Measurements from ENCODE around the gene RAB3A. TPM values are rescaled to one million over a fixed set of nuclear protein-coding genes. Genes with fewer than 3 reads are reported as not detected.
A peak's percentile ranks its signal among the peaks of the same experiment; 100 is the strongest.

RAB3A gene
- total and polyA plus RNA-seq, 9 donors = 1.5 to 5.4 (median 3.7) TPM

- DNase-seq = peak; percentile 61
- peaks cover 21% of the 10 kb centered on the region for H3K27me3 ChIP-seq (ENCODE audit: control insufficient read depth, insufficient read depth, low read length)
- peaks cover 48% of the 10 kb centered on the region for H3K36me3 ChIP-seq (ENCODE audit: control insufficient read depth, insufficient read depth, low read length)
- peaks cover 15% of the 10 kb centered on the region for H3K4me1 ChIP-seq (ENCODE audit: control insufficient read depth, insufficient read depth, low read length)
- WGBS (ENCODE audit: insufficient coverage) = 64% methylated on average over 9 of the region's 16 CpGs
- H3K9me3 ChIP-seq (replicated peaks; ENCODE audit: control insufficient read depth, low read depth, low read length) = no peaks in the 10 kb centered on the region
- no peak overlapping the region for H3K4me3 ChIP-seq (ENCODE audit: low read length)
- H3K27ac ChIP-seq (ENCODE audit: low read length) = peak overlapping the region; percentile 31
These were observed 33.1 kb downstream of the RAB3A start for GRCh38 chr19:18170714-18171255.

- Histone ChIP-seq H3K27ac (ENCODE audit: low read length) (no peak overlapping the region), H3K4me3 (ENCODE audit: low read length) (no peak overlapping the region), H3K27me3 (ENCODE audit: control insufficient read depth, insufficient read depth, low read length) (peaks cover 3% of the 10 kb centered on the region), H3K9me3 (replicated peaks; ENCODE audit: control insufficient read depth, low read depth, low read length) (no peaks in the 10 kb centered on the region), H3K4me1 (ENCODE audit: control insufficient read depth, insufficient read depth, low read length) (peaks cover 9% of the 10 kb centered on the region), H3K36me3 (ENCODE audit: control insufficient read depth, insufficient read depth, low read length) (peaks cover 56% of the 10 kb centered on the region)
- DNase-seq = no peak
- 94% methylated on average over 64 of the region's 66 CpGs for WGBS (ENCODE audit: insufficient coverage)
These were observed 35.0 kb downstream of the RAB3A start for GRCh38 chr19:18168673-18169381.

GRCh38 chr19:18167975-18168645 is 35.7 kb downstream of the RAB3A start:
- Histone ChIP-seq H3K9me3 (replicated peaks; ENCODE audit: control insufficient read depth, low read depth, low read length) (no peaks in the 10 kb centered on the region), H3K27me3 (ENCODE audit: control insufficient read depth, insufficient read depth, low read length) (peaks cover 2% of the 10 kb centered on the region), H3K27ac (ENCODE audit: low read length) (no peak overlapping the region), H3K4me1 (ENCODE audit: control insufficient read depth, insufficient read depth, low read length) (peaks cover 2% of the 10 kb centered on the region), H3K4me3 (ENCODE audit: low read length) (no peak overlapping the region), H3K36me3 (ENCODE audit: control insufficient read depth, insufficient read depth, low read length) (peaks cover 61% of the 10 kb centered on the region)
- WGBS (ENCODE audit: insufficient coverage) = 75% methylated on average over 8 of the region's 14 CpGs
- peak; percentile 33 for DNase-seq

- no peak overlapping the region for H3K4me3 ChIP-seq (ENCODE audit: low read length)
- H3K4me1 ChIP-seq (ENCODE audit: control insufficient read depth, insufficient read depth, low read length) = peaks cover 2% of the 10 kb centered on the region
- H3K36me3 ChIP-seq (ENCODE audit: control insufficient read depth, insufficient read depth, low read length) = peaks cover 72% of the 10 kb centered on the region
- H3K27ac ChIP-seq (ENCODE audit: low read length) = no peak overlapping the region
- no peaks in the 10 kb centered on the region for H3K27me3 ChIP-seq (ENCODE audit: control insufficient read depth, insufficient read depth, low read length)
- no peaks in the 10 kb centered on the region for H3K9me3 ChIP-seq (replicated peaks; ENCODE audit: control insufficient read depth, low read depth, low read length)
- 86% methylated on average over 16 of the region's 21 CpGs for WGBS (ENCODE audit: insufficient coverage)
- DNase-seq = no peak
These were observed 36.8 kb downstream of the RAB3A start for GRCh38 chr19:18167011-18167410.

GRCh38 chr19:18165794-18166544 is 37.9 kb downstream of the RAB3A start:
- DNase-seq = no peak
- Histone ChIP-seq H3K27me3 (ENCODE audit: control insufficient read depth, insufficient read depth, low read length) (no peaks in the 10 kb centered on the region), H3K36me3 (ENCODE audit: control insufficient read depth, insufficient read depth, low read length) (peaks cover 72% of the 10 kb centered on the region), H3K4me1 (ENCODE audit: control insufficient read depth, insufficient read depth, low read length) (peaks cover 7% of the 10 kb centered on the region), H3K27ac (ENCODE audit: low read length) (no peak overlapping the region), H3K9me3 (replicated peaks; ENCODE audit: control insufficient read depth, low read depth, low read length) (no peaks in the 10 kb centered on the region), H3K4me3 (ENCODE audit: low read length) (no peak overlapping the region)
- 97% methylated on average over 13 of the region's 15 CpGs for WGBS (ENCODE audit: insufficient coverage)

GRCh38 chr19:18164072-18164471 is 39.8 kb downstream of the RAB3A start:
- no peak for DNase-seq
- Histone ChIP-seq H3K27ac (ENCODE audit: low read length) (no peak overlapping the region), H3K4me1 (ENCODE audit: control insufficient read depth, insufficient read depth, low read length) (peaks cover 18% of the 10 kb centered on the region), H3K36me3 (ENCODE audit: control insufficient read depth, insufficient read depth, low read length) (peaks cover 71% of the 10 kb centered on the region), H3K9me3 (replicated peaks; ENCODE audit: control insufficient read depth, low read depth, low read length) (no peaks in the 10 kb centered on the region), H3K27me3 (ENCODE audit: control insufficient read depth, insufficient read depth, low read length) (no peaks in the 10 kb centered on the region), H3K4me3 (ENCODE audit: low read length) (no peak overlapping the region)
- 100% methylated on average over 1 of the region's 7 CpGs for WGBS (ENCODE audit: insufficient coverage)

- DNase-seq = no peak
- Histone ChIP-seq H3K36me3 (ENCODE audit: control insufficient read depth, insufficient read depth, low read length) (peaks cover 54% of the 10 kb centered on the region), H3K27ac (ENCODE audit: low read length) (no peak overlapping the region), H3K4me3 (ENCODE audit: low read length) (no peak overlapping the region), H3K4me1 (ENCODE audit: control insufficient read depth, insufficient read depth, low read length) (peaks cover 41% of the 10 kb centered on the region), H3K27me3 (ENCODE audit: control insufficient read depth, insufficient read depth, low read length) (no peaks in the 10 kb centered on the region), H3K9me3 (replicated peaks; ENCODE audit: control insufficient read depth, low read depth, low read length) (no peaks in the 10 kb centered on the region)
- WGBS (ENCODE audit: insufficient coverage) = 49% methylated on average over 17 of the region's 19 CpGs
These were observed 42.2 kb downstream of the RAB3A start for GRCh38 chr19:18161636-18162002.

DNA sequence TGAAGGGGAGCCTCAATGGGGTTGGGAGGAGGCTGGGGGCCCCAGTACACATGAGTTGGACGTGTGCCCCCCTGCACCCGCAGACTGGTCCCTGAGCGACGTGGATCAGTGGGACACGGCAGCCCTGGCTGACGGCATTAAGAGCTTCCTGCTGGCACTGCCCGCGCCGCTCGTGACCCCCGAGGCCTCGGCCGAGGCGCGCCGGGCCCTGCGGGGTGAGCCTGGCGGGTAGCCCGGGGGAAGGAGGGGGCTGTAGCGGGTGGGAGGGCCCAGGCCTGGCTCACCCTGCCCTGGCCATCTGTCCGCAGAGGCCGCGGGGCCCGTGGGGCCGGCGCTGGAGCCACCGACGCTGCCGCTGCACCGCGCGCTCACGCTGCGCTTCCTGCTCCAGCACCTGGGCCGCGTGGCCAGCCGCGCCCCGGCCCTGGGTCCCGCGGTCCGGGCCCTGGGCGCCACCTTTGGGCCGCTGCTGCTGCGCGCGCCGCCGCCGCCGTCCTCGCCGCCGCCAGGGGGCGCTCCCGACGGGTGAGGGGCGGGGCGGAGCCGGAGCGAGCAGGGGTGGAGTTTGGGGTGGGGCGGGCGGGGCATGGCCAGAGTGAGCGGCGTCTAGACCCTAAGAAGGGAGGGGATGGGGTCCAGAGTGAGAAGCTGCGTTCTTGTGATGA is 42.7 kb downstream of the RAB3A start:
- peaks cover 46% of the 10 kb centered on the region for H3K4me1 ChIP-seq (ENCODE audit: control insufficient read depth, insufficient read depth, low read length)
- no peaks in the 10 kb centered on the region for H3K27me3 ChIP-seq (ENCODE audit: control insufficient read depth, insufficient read depth, low read length)
- DNase-seq = peak; percentile 79
- peak overlapping the region; percentile 51 for H3K27ac ChIP-seq (ENCODE audit: low read length)
- H3K4me3 ChIP-seq (ENCODE audit: low read length) = peak overlapping the region; percentile 19
- WGBS (ENCODE audit: insufficient coverage) = 4% methylated on average over 54 of the region's 66 CpGs
- H3K36me3 ChIP-seq (ENCODE audit: control insufficient read depth, insufficient read depth, low read length) = peaks cover 54% of the 10 kb centered on the region
- no peaks in the 10 kb centered on the region for H3K9me3 ChIP-seq (replicated peaks; ENCODE audit: control insufficient read depth, low read depth, low read length)

- H3K27ac ChIP-seq (ENCODE audit: low read length) = peak overlapping the region; percentile 51
- DNase-seq = no peak
- H3K4me1 ChIP-seq (ENCODE audit: control insufficient read depth, insufficient read depth, low read length) = peaks cover 50% of the 10 kb centered on the region
- H3K27me3 ChIP-seq (ENCODE audit: control insufficient read depth, insufficient read depth, low read length) = no peaks in the 10 kb centered on the region
- H3K9me3 ChIP-seq (replicated peaks; ENCODE audit: control insufficient read depth, low read depth, low read length) = no peaks in the 10 kb centered on the region
- H3K36me3 ChIP-seq (ENCODE audit: control insufficient read depth, insufficient read depth, low read length) = peaks cover 53% of the 10 kb centered on the region
- peak overlapping the region; percentile 19 for H3K4me3 ChIP-seq (ENCODE audit: low read length)
- 61% methylated on average over 7 of the region's 13 CpGs for WGBS (ENCODE audit: insufficient coverage)
These were observed 43.3 kb downstream of the RAB3A start for GRCh38 chr19:18160493-18160970.

Measured in muscle of leg (tissue), 11 donors.